GM21381 (cell line): ENCODE data around the gene FYB1.
A peak's percentile ranks its signal among the peaks of the same experiment; 100 is the strongest.

Experiments
- ATAC-seq: cut with Tn5 transposase; IDR thresholded peaks from one replicate; pipeline ENCODE4 v1.9.1; 2021; ENCODE audit warnings: mild to moderate bottlenecking, moderate library complexity; ENCODE audit not compliant: unreplicated experiment

FYB1 gene

GRCh38 chr5:39099831-39100230 lies 119.5 kb downstream of the FYB1 start:
- no peak for ATAC-seq

- no peak for ATAC-seq
Measured at GRCh38 chr5:39093352-39093751, 126.0 kb downstream of the FYB1 start.

- ATAC-seq = no peak
Measured at GRCh38 chr5:39092581-39093351, 126.6 kb downstream of the FYB1 start.

GRCh38 chr5:39091940-39092580 lies 127.3 kb downstream of the FYB1 start:
- no peak for ATAC-seq

GRCh38 chr5:39083968-39084367 lies 135.4 kb downstream of the FYB1 start:
- ATAC-seq = no peak

GRCh38 chr5:39082995-39083394 lies 136.4 kb downstream of the FYB1 start:
- no peak for ATAC-seq

- peak; percentile 43 for ATAC-seq
Measured at GRCh38 chr5:39080597-39081204, 138.7 kb downstream of the FYB1 start.

- no peak for ATAC-seq
Measured at GRCh38 chr5:39080168-39080567, 139.2 kb downstream of the FYB1 start.

- no peak for ATAC-seq
Measured at GRCh38 chr5:39079147-39079546, 140.2 kb downstream of the FYB1 start.

- ATAC-seq = no peak
Measured at GRCh38 chr5:39076757-39077728, 142.3 kb downstream of the FYB1 start.

GRCh38 chr5:39076101-39076756 lies 143.1 kb downstream of the FYB1 start:
- no peak for ATAC-seq

- peak; percentile 72 for ATAC-seq
Measured at GRCh38 chr5:39074017-39074814, 145.1 kb downstream of the FYB1 start, which contains the start of gene RICTOR. RICTOR (minus strand) TSS chr5:39074399; CDS start chr5:39074377, 22 bp downstream.

GRCh38 chr5:39073767-39074016 lies 145.7 kb downstream of the FYB1 start:
- ATAC-seq = peak; percentile 27

- peak; percentile 39 for ATAC-seq
Measured at GRCh38 chr5:39072925-39073766, 146.2 kb downstream of the FYB1 start.

GRCh38 chr5:39068099-39068498 lies 151.3 kb downstream of the FYB1 start:
- ATAC-seq = no peak

- ATAC-seq = no peak
Measured at GRCh38 chr5:39064450-39064849, 154.9 kb downstream of the FYB1 start.

- ATAC-seq = no peak
Measured at GRCh38 chr5:39063037-39063436, 156.3 kb downstream of the FYB1 start.

- no peak for ATAC-seq
Measured at GRCh38 chr5:39062530-39062929, 156.8 kb downstream of the FYB1 start.

GRCh38 chr5:39062104-39062503 lies 157.3 kb downstream of the FYB1 start:
- ATAC-seq = no peak
